ENCODE results near the gene VWA5B2.
A peak's percentile ranks its signal among the peaks of the same experiment; 100 is the strongest.
"Not testable (repeated sequence)": the region's sequence is repeated elsewhere in the genome, so short reads cannot be mapped to it uniquely, and the experiment has no call there.

VWA5B2 gene

GRCh38 chr3:184261854-184262763, 32.7 kb downstream of the VWA5B2 start:
- no peak for TF ChIP-seq CTCF (IDR thresholded peaks at IDR 0.05; ENCODE audit: extremely low read depth, insufficient read depth, missing control alignments)
- peak; percentile 72 for DNase-seq (ENCODE audit: low spot score)
- in situ Hi-C loops (cut with MboI; ENCODE audit: low pct_unique_long_range_greater_than_20kb, low sequenced_read_pairs, unreplicated experiment), result no loop called here

GRCh38 chr3:184262764-184263179, 33.4 kb downstream of the VWA5B2 start:
- in situ Hi-C loops (cut with MboI; ENCODE audit: low pct_unique_long_range_greater_than_20kb, low sequenced_read_pairs, unreplicated experiment), result no loop called here
- no peak for DNase-seq (ENCODE audit: low spot score)
- TF ChIP-seq CTCF (IDR thresholded peaks at IDR 0.05; ENCODE audit: extremely low read depth, insufficient read depth, missing control alignments), result no peak

GRCh38 chr3:184267249-184267648, 37.9 kb downstream of the VWA5B2 start:
- DNase-seq (ENCODE audit: low spot score); in situ Hi-C loops (cut with MboI; ENCODE audit: low pct_unique_long_range_greater_than_20kb, low sequenced_read_pairs, unreplicated experiment): not testable (repeated sequence)

- in situ Hi-C loops (cut with MboI; ENCODE audit: low pct_unique_long_range_greater_than_20kb, low sequenced_read_pairs, unreplicated experiment), result no loop called here
- no peak for DNase-seq (ENCODE audit: low spot score)
- TF ChIP-seq CTCF (IDR thresholded peaks at IDR 0.05; ENCODE audit: extremely low read depth, insufficient read depth, missing control alignments), result no peak
Measured at GRCh38 chr3:184272269-184272668, 42.9 kb downstream of the VWA5B2 start.

- in situ Hi-C loops (cut with MboI; ENCODE audit: low pct_unique_long_range_greater_than_20kb, low sequenced_read_pairs, unreplicated experiment), result no loop called here
- TF ChIP-seq CTCF (IDR thresholded peaks at IDR 0.05; ENCODE audit: extremely low read depth, insufficient read depth, missing control alignments), result no peak
- no peak for DNase-seq (ENCODE audit: low spot score)
Measured at GRCh38 chr3:184275381-184275701, 46.0 kb downstream of the VWA5B2 start.

- TF ChIP-seq CTCF (IDR thresholded peaks at IDR 0.05; ENCODE audit: extremely low read depth, insufficient read depth, missing control alignments), result no peak
- DNase-seq (ENCODE audit: low spot score), result no peak
- in situ Hi-C loops (cut with MboI; ENCODE audit: low pct_unique_long_range_greater_than_20kb, low sequenced_read_pairs, unreplicated experiment), result no loop called here
Measured at GRCh38 chr3:184275961-184276910, 46.9 kb downstream of the VWA5B2 start, which contains the start of gene ECE2. Gene ECE2 (plus strand): TSS chr3:184276022. CDS start chr3:184276154, 132 bp downstream.
